ENCODE results near the gene CD82. TPM values are rescaled to one million over a fixed set of nuclear protein-coding genes. Genes with fewer than 3 reads are reported as not detected.

CD82 gene
- total and polyA plus RNA-seq, 2 of the 8 experiments (the other 6 are each of a cell fraction or from before 2014, with no cell fraction given) = 7.9 to 10.3 TPM

DNA sequence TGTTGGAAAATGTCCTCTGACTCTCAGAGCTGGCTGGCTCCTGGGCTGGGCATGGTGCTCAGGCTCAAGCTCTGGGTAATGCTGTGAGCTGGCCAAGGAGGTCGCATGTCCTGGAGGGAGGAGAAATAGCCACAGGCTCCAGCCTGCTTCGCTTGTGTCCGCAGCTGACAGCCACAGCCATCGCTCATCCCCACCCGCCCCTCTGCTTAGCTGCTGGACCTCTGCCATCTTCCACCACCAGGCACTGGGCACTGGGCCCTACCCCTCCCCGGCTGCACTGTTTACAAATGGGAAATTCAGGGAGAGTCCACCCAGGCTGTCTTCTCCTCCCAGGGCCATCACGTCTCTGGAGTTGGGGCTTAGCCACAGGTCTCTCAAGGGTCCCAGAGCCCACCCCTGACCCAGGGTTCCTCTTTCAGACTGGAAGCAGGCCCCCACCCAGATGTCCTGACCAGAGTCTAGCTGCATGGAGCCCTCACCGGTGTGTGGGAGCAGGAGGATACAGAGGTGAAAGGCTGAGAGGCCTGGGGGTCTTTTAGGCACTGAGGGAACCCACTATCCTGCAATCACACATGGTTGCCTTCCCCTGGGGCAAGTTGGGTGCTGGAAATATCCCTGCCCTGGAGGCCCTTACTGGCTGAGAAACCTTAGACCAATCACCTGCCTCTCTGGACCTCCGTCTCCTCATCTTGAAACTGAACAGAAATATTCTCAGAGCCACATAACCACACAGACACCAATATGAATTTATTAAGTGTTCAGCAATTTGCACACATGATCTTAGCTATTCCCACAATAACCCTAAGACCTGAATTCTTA lies 62.7 kb downstream of the CD82 start:
- Histone ChIP-seq H3K18ac (ENCODE audit: extremely low read depth, low read length) (no peak overlapping the region), H2BK20ac (ENCODE audit: low read length) (no peak overlapping the region), H3K14ac (ENCODE audit: insufficient read length) (no peak overlapping the region), H3K4ac (replicated peaks; ENCODE audit: insufficient read length, low read depth, low read length) (no peak overlapping the region), H3K79me2 (ENCODE audit: control insufficient read depth in 1 of 2, insufficient read depth in 2 of 2, low read length in 2 of 2) (no peaks in the 10 kb centered on the region), H2BK120ac (replicated peaks; ENCODE audit: low read depth, low read length) (no peak overlapping the region), H3K23ac (ENCODE audit: insufficient read length) (no peak overlapping the region), H3K27me3 (replicated peaks in 1 of 4; ENCODE audit: control insufficient read depth in 3 of 4, extremely low read depth in 1 of 4, insufficient read depth in 3 of 4, low read length in 3 of 4) (peaks cover 0 to 2% (median 1%) of the 10 kb centered on the region in 4 experiments; a peak in 1 of 7 replicates), H3K9ac (replicated peaks in 1 of 4; ENCODE audit: extremely low read depth in 1 of 4, low read depth in 3 of 4, low read length in 3 of 4) (no peak overlapping the region), H4K5ac (ENCODE audit: insufficient read length, low read depth, low read length) (no peak overlapping the region), H2AFZ (ENCODE audit: low read length) (no peak overlapping the region), H4K91ac (replicated peaks; ENCODE audit: insufficient read length, low read length) (no peak overlapping the region), H4K20me1 (replicated peaks in 1 of 2; ENCODE audit: control insufficient read depth in 1 of 2, insufficient read depth in 2 of 2, low read length in 2 of 2) (no peaks in the 10 kb centered on the region), H3K56ac (replicated peaks; ENCODE audit: insufficient read length, low read depth, low read length) (no peak overlapping the region), H2BK12ac (ENCODE audit: low read depth, low read length) (no peak overlapping the region), H3K36me3 (ENCODE audit: control insufficient read depth in 2 of 4, insufficient read depth in 4 of 4, low read length in 3 of 4) (no peaks in the 10 kb centered on the region), H4K8ac (ENCODE audit: extremely low read depth, insufficient read depth, low read length) (no peak overlapping the region), H2BK15ac (ENCODE audit: low read length) (no peak overlapping the region), H3K79me1 (ENCODE audit: low read depth, low read length) (no peaks in the 10 kb centered on the region), H3K4me3 (ENCODE audit: extremely low read depth in 1 of 4, insufficient read depth in 2 of 4, low read depth in 3 of 4, low read length in 4 of 4) (no peak overlapping the region), H2BK5ac (ENCODE audit: low read depth, low read length) (no peak overlapping the region), H3K23me2 (ENCODE audit: low read depth, low read length) (no peaks in the 10 kb centered on the region), H3K4me1 (replicated peaks in 1 of 4; ENCODE audit: control insufficient read depth in 3 of 4, insufficient read depth in 4 of 4, low read length in 3 of 4) (no peaks in the 10 kb centered on the region; a peak in 1 of 7 replicates), H2AK5ac (ENCODE audit: low read depth, low read length) (no peak overlapping the region), H3K27ac (ENCODE audit: low read depth, low read length) (no peak overlapping the region), H3K4me2 (ENCODE audit: insufficient read depth in 1 of 2, low read depth in 2 of 2, low read length in 2 of 2) (no peak overlapping the region), H3K9me3 (ENCODE audit: insufficient read depth in 2 of 2, low read depth in 1 of 2, low read length in 1 of 2) (no peaks in the 10 kb centered on the region)
- DNase-seq (ENCODE audit: low read depth in 1 of 2, low spot score in 2 of 2) (no peak), FAIRE-seq (no peak)
- ChIA-PET POLR2A (ENCODE audit: partially characterized antibody) (no interaction called here), CTCF (ENCODE audit: partially characterized antibody) (interaction anchor here (0.6 to 8.2 kb wide), 11 partner anchors 11 to 274 kb away, joined by 3 to 89 read pairs (median 4); no protein-coding TSS in a partner anchor)
- TF ChIP-seq GABPA (IDR thresholded peaks at IDR 0.05; ENCODE audit: borderline replicate concordance, insufficient read depth, low read length) = no peak
- TF ChIP-seq TAF1 (IDR thresholded peaks at IDR 0.05; ENCODE audit: low read depth, low read length) = no peak
- TF ChIP-seq CEBPB (IDR thresholded peaks at IDR 0.05; ENCODE audit: low read depth, low read length) = no peak
- TF ChIP-seq, protein P1, sequence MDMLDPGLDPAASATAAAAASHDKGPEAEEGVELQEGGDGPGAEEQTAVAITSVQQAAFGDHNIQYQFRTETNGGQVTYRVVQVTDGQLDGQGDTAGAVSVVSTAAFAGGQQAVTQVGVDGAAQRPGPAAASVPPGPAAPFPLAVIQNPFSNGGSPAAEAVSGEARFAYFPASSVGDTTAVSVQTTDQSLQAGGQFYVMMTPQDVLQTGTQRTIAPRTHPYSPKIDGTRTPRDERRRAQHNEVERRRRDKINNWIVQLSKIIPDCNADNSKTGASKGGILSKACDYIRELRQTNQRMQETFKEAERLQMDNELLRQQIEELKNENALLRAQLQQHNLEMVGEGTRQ (IDR thresholded peaks at IDR 0.05; ENCODE audit: low read length) = no peak
- no peak for TF ChIP-seq CBX8 (IDR thresholded peaks at IDR 0.05; ENCODE audit: borderline replicate concordance, low read depth, low read length)
- TF ChIP-seq CHD1 (IDR thresholded peaks at IDR 0.05; ENCODE audit: low read depth, low read length) = no peak
- TF ChIP-seq YY1 (IDR thresholded peaks at IDR 0.05; ENCODE audit: low read depth, low read length) = no peak
- TF ChIP-seq BACH1 (IDR thresholded peaks at IDR 0.05; ENCODE audit: low read length) = no peak
- WGBS, 2 experiments (ENCODE audit: extremely low coverage in 1 of 2, insufficient coverage in 1 of 2, insufficient read length in 1 of 2, insufficient replicate concordance in 2 of 2, low coverage in 1 of 2, low lambda C conversion rate in 2 of 2, missing lambda C conversion rate in 1 of 2) = 93% methylated on average over 9 of the region's 9 CpGs; no CpG with 5 or more reads in 1 of the 2 experiments
